ENCODE results near the gene AGAP1.

The AGAP1 gene

DNA sequence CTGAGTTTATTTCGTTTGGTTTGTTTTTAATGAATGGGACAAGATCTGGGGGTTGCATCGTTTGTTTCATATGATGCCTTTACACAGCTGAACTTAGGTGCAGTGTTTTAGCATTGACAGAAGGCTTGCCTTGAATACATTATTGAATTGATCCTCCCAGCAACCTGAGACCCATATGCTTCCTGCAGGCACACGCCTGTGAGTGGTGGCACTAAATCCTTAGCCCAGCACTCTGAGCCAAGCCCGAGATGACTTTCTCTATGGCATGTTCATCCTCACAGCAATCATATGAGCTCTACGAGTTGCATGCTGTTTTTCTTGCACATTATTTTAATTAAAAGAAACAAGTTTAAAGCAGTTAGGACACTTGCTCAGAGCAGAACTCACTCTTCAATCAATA is 47.8 kb upstream of the AGAP1 start:
- Histone ChIP-seq H4K20me1 (ENCODE audit: control insufficient read depth, insufficient read depth, low read depth, low read length) (no peaks in the 10 kb centered on the region), H3F3A (ENCODE audit: control insufficient read depth, insufficient read depth) (no peaks in the 10 kb centered on the region), H3K27ac (ENCODE audit: low read depth, low read length) (no peak overlapping the region), H3K9me3 (ENCODE audit: control insufficient read depth, insufficient read depth, low read length) (no peaks in the 10 kb centered on the region), H3K79me2 (ENCODE audit: control insufficient read depth, low read length) (no peaks in the 10 kb centered on the region), H3K36me3 (ENCODE audit: control insufficient read depth, low read length) (no peaks in the 10 kb centered on the region), H3K4me2 (ENCODE audit: low read length) (no peak overlapping the region), H3K4me3 (ENCODE audit: low read length) (no peak overlapping the region), H3K9me2 (replicated peaks; ENCODE audit: control insufficient read depth, low read length) (no peaks in the 10 kb centered on the region), H3K27me3 (ENCODE audit: control insufficient read depth, low read length) (no peaks in the 10 kb centered on the region), H3K4me1 (ENCODE audit: control insufficient read depth, low read length) (no peaks in the 10 kb centered on the region)
- TF ChIP-seq CTCF (IDR thresholded peaks at IDR 0.05; ENCODE audit: low read depth, low read length, poor library complexity, severe bottlenecking), result no peak
- TF ChIP-seq EZH2phosphoT487 (IDR thresholded peaks at IDR 0.05; ENCODE audit: borderline replicate concordance, low read length), result no peak

DNA sequence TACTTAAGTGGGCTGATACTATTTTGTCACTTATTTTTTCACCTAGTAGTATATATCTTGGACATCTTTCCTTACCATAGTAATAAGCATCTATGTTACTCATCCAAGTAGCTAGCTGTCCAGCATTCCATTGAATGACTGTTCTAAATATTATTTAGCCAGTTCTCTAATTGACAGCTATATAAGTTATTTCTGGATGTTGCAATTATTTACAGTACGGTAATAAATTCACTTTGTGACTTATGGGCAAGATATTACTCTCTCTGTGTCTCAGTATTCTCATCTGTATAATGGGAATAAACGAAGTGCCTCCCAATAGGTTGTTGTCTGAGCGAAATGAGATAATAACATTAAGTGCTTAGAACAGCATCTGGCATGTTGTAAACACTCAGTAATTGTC is 46.6 kb upstream of the AGAP1 start:
- Histone ChIP-seq H3K4me2 (ENCODE audit: low read length) (no peak overlapping the region), H3F3A (ENCODE audit: control insufficient read depth, insufficient read depth) (no peaks in the 10 kb centered on the region), H3K9me2 (replicated peaks; ENCODE audit: control insufficient read depth, low read length) (no peaks in the 10 kb centered on the region), H3K27ac (ENCODE audit: low read depth, low read length) (no peak overlapping the region), H3K79me2 (ENCODE audit: control insufficient read depth, low read length) (no peaks in the 10 kb centered on the region), H3K4me1 (ENCODE audit: control insufficient read depth, low read length) (no peaks in the 10 kb centered on the region), H3K36me3 (ENCODE audit: control insufficient read depth, low read length) (no peaks in the 10 kb centered on the region), H3K27me3 (ENCODE audit: control insufficient read depth, low read length) (no peaks in the 10 kb centered on the region), H3K4me3 (ENCODE audit: low read length) (no peak overlapping the region), H4K20me1 (ENCODE audit: control insufficient read depth, insufficient read depth, low read depth, low read length) (no peaks in the 10 kb centered on the region), H3K9me3 (ENCODE audit: control insufficient read depth, insufficient read depth, low read length) (no peaks in the 10 kb centered on the region)
- TF ChIP-seq EZH2phosphoT487 (IDR thresholded peaks at IDR 0.05; ENCODE audit: borderline replicate concordance, low read length) (no peak), CTCF (IDR thresholded peaks at IDR 0.05; ENCODE audit: low read depth, low read length, poor library complexity, severe bottlenecking) (no peak)

DNA sequence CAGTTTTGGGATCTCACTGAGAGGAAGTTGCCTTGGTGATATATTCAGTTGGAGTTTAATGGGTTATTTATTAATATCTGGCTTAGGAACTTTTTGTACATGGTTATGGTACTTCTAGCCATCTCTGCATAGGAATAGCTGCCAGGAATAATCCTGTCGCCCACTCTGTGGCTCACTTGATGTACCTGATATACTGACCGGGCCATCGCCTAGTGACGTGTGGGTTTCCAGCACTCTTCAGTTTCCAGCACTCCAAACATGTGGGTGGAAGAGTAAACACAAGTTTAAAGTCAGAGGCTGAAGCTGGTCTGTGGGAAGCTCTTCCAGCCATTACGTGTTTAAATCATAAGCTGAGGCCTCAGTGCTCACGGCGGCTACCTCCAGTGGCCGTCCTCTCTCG is 44.3 kb upstream of the AGAP1 start:
- H3K79me2 ChIP-seq (ENCODE audit: control insufficient read depth, low read length), result no peaks in the 10 kb centered on the region
- H4K20me1 ChIP-seq (ENCODE audit: control insufficient read depth, insufficient read depth, low read depth, low read length), result no peaks in the 10 kb centered on the region
- no peak overlapping the region for H3K4me2 ChIP-seq (ENCODE audit: low read length)
- H3K9me3 ChIP-seq (ENCODE audit: control insufficient read depth, insufficient read depth, low read length), result no peaks in the 10 kb centered on the region
- H3K4me1 ChIP-seq (ENCODE audit: control insufficient read depth, low read length), result no peaks in the 10 kb centered on the region
- TF ChIP-seq CTCF (IDR thresholded peaks at IDR 0.05; ENCODE audit: low read depth, low read length, poor library complexity, severe bottlenecking) (no peak), EZH2phosphoT487 (IDR thresholded peaks at IDR 0.05; ENCODE audit: borderline replicate concordance, low read length) (no peak)
- no peak overlapping the region for H3K4me3 ChIP-seq (ENCODE audit: low read length)
- H3K27me3 ChIP-seq (ENCODE audit: control insufficient read depth, low read length), result no peaks in the 10 kb centered on the region
- H3K27ac ChIP-seq (ENCODE audit: low read depth, low read length), result no peak overlapping the region
- no peaks in the 10 kb centered on the region for H3K9me2 ChIP-seq (replicated peaks; ENCODE audit: control insufficient read depth, low read length)
- H3F3A ChIP-seq (ENCODE audit: control insufficient read depth, insufficient read depth), result no peaks in the 10 kb centered on the region
- H3K36me3 ChIP-seq (ENCODE audit: control insufficient read depth, low read length), result no peaks in the 10 kb centered on the region

All from DOHH2 (cell line).